Measurements from ENCODE around the gene RPL18.

RPL18 gene

GRCh38 chr19:48608798-48609263, 10.1 kb downstream of the RPL18 start:
- no peak overlapping the region for H3K27ac ChIP-seq
- peak; percentile 66 for TF ChIP-seq CTCF (conservative IDR thresholded peaks at IDR 0.05)
- TF ChIP-seq ZFX (IDR thresholded peaks at IDR 0.05), result no peak

GRCh38 chr19:48607359-48607755, 11.6 kb downstream of the RPL18 start:
- no peak overlapping the region for H3K27ac ChIP-seq
- TF ChIP-seq CTCF (conservative IDR thresholded peaks at IDR 0.05) (no peak), ZFX (IDR thresholded peaks at IDR 0.05) (no peak)

- H3K27ac ChIP-seq, result no peak within 1 kb of the TSS
- TF ChIP-seq ZFX (IDR thresholded peaks at IDR 0.05) (no peak), CTCF (conservative IDR thresholded peaks at IDR 0.05) (no peak)
Observed at GRCh38 chr19:48606463-48607358, 12.3 kb downstream of the RPL18 start, which contains the start of gene SPACA4. Gene SPACA4 (plus strand): TSS chr19:48606742. CDS start chr19:48606979, 237 bp downstream.

GRCh38 chr19:48603850-48604249, 15.1 kb downstream of the RPL18 start:
- TF ChIP-seq ZFX (IDR thresholded peaks at IDR 0.05) (no peak), CTCF (conservative IDR thresholded peaks at IDR 0.05) (no peak)
- no peak overlapping the region for H3K27ac ChIP-seq

- no peak overlapping the region for H3K27ac ChIP-seq
- TF ChIP-seq CTCF (conservative IDR thresholded peaks at IDR 0.05) (no peak), ZFX (IDR thresholded peaks at IDR 0.05) (no peak)
Observed at GRCh38 chr19:48603449-48603848, 15.5 kb downstream of the RPL18 start.

- TF ChIP-seq ZFX (IDR thresholded peaks at IDR 0.05), result no peak
- no peak overlapping the region for H3K27ac ChIP-seq
Observed at GRCh38 chr19:48603001-48603400, 16.0 kb downstream of the RPL18 start.

GRCh38 chr19:48600679-48601417, 18.1 kb downstream of the RPL18 start:
- H3K27ac ChIP-seq, result no peak overlapping the region
- no peak for TF ChIP-seq CTCF (conservative IDR thresholded peaks at IDR 0.05)
- TF ChIP-seq ZFX (IDR thresholded peaks at IDR 0.05), result no peak

Data from C4-2B (cell line).